Neural cell (in vitro differentiated cells): ENCODE data around the gene PLEKHM3. TPM values are rescaled to one million over a fixed set of nuclear protein-coding genes. Genes with fewer than 3 reads are reported as not detected.

Source experiments
- H2AFZ ChIP-seq: fragments of 200-600, 300-800 bp; sonication (generic), shearing (Covaris generic); 2 replicates; pipeline ENCODE4 v1.6.0; 2014; ENCODE audit warnings: low read depth, mild to moderate bottlenecking, antibody characterized with exemption, low read length, moderate library complexity
- H3F3A ChIP-seq: fragments of 200-600 bp; shearing (Covaris generic); 2 replicates; pipeline ENCODE4 v1.6.1; 2016; ENCODE audit warnings: mild to moderate bottlenecking, moderate library complexity, mixed read lengths, antibody characterized with exemption, low read length; ENCODE audit not compliant: insufficient read depth, poor library complexity, severe bottlenecking
- H3K27ac ChIP-seq: fragments of 200-600, 300-800 bp; sonication (generic), shearing (Covaris generic); 2 replicates; pipeline ENCODE4 v1.5.1; 2014; ENCODE audit warnings: mild to moderate bottlenecking, low read length, moderate library complexity
- H3K27me3 ChIP-seq: fragments of 300-800, 200-600 bp; sonication (generic), shearing (Covaris generic); 2 replicates; pipeline ENCODE4 v1.6.0; 2014; ENCODE audit warnings: mild to moderate bottlenecking, low read depth, low read length, moderate library complexity; ENCODE audit not compliant: insufficient read depth
- H3K36me3 ChIP-seq: fragments of 300-800, 200-600 bp; sonication (generic), shearing (Covaris generic); 2 replicates; pipeline ENCODE4 v1.5.1; 2014; ENCODE audit warnings: mild to moderate bottlenecking, antibody characterized with exemption, low read length, moderate library complexity; ENCODE audit not compliant: insufficient read depth
- H3K4me2 ChIP-seq: fragments of 300-800, 200-600 bp; sonication (generic), shearing (Covaris generic); 2 replicates; pipeline ENCODE4 v1.6.0; 2014; ENCODE audit warnings: mild to moderate bottlenecking, low read length
- H3K4me3 ChIP-seq: fragments of 300-800, 200-600 bp; sonication (generic), shearing (Covaris generic); 2 replicates; pipeline ENCODE4 v1.5.1; 2014; ENCODE audit warnings: mild to moderate bottlenecking, low read length, moderate library complexity
- H3K79me2 ChIP-seq: fragments of 200-600 bp; shearing (Covaris generic); replicated peaks from 2 replicates; pipeline ENCODE4 v1.6.0; 2014; ENCODE audit warnings: mild to moderate bottlenecking, low read length, moderate library complexity; ENCODE audit not compliant: insufficient read depth
- H3K9ac ChIP-seq: fragments of 300-800, 200-600 bp; sonication (generic), shearing (Covaris generic); 2 replicates; pipeline ENCODE4 v1.6.1; 2016; ENCODE audit warnings: mild to moderate bottlenecking, low read length, mixed read lengths
- H3K9me2 ChIP-seq: fragments of 200-600 bp; shearing (Covaris generic); 2 replicates; pipeline ENCODE4 v1.6.1; 2016; ENCODE audit warnings: mild to moderate bottlenecking, low read length, mixed read lengths; ENCODE audit not compliant: insufficient read depth
- H3K9me3 ChIP-seq: fragments of 200-600, 300-800 bp; sonication (generic), shearing (Covaris generic); 2 replicates; pipeline ENCODE4 v1.6.1; 2016; ENCODE audit warnings: mild to moderate bottlenecking, mixed run types, low read length, moderate library complexity, mixed read lengths
- H4K20me1 ChIP-seq: fragments of 200-600 bp; shearing (Covaris generic); 2 replicates; pipeline ENCODE4 v1.6.1; 2016; ENCODE audit warnings: mild to moderate bottlenecking, mixed run types; ENCODE audit not compliant: insufficient read depth
- CTCF ChIP-seq: fragments of 450-650 bp; IDR thresholded peaks from 2 replicates; pipeline ENCODE4 v1.5.1; 2014; ENCODE audit warnings: antibody characterized with exemption, mild to moderate bottlenecking, moderate library complexity; ENCODE audit not compliant: poor library complexity, severe bottlenecking
- EP300 ChIP-seq: fragments of 450-650 bp; conservative IDR thresholded peaks from 2 replicates; pipeline ENCODE4 v1.6.1; 2014; ENCODE audit warnings: antibody characterized with exemption, mild to moderate bottlenecking, moderate library complexity; ENCODE audit not compliant: poor library complexity, severe bottlenecking
- EZH2 ChIP-seq: fragments of 200-600, 300-800 bp; shearing (Covaris generic), sonication (generic); IDR thresholded peaks from 2 replicates; pipeline ENCODE4 v1.6.1; 2014; ENCODE audit warnings: antibody characterized with exemption, low read length, borderline replicate concordance, mild to moderate bottlenecking; ENCODE audit not compliant: insufficient read depth, poor library complexity, severe bottlenecking
- MXI1 ChIP-seq: fragments of 450-650 bp; conservative IDR thresholded peaks from 2 replicates; pipeline ENCODE4 v1.6.1; 2014; ENCODE audit warnings: antibody characterized with exemption, mild to moderate bottlenecking; ENCODE audit not compliant: poor library complexity, severe bottlenecking
- POLR2AphosphoS5 ChIP-seq: IDR thresholded peaks from 2 replicates; pipeline ENCODE4 v1.6.1; 2012
- RAD21 ChIP-seq: fragments of 450-650 bp; conservative IDR thresholded peaks from 2 replicates; pipeline ENCODE4 v1.6.1; 2014; ENCODE audit warnings: antibody characterized with exemption, mild to moderate bottlenecking, moderate library complexity
- REST ChIP-seq: IDR thresholded peaks from 2 replicates; pipeline ENCODE4 v1.6.1; 2012; ENCODE audit warnings: borderline replicate concordance
- SMC3 ChIP-seq: fragments of 450-650 bp; conservative IDR thresholded peaks from 2 replicates; pipeline ENCODE4 v1.6.1; 2014; ENCODE audit warnings: antibody characterized with exemption, mild to moderate bottlenecking, moderate library complexity; ENCODE audit not compliant: poor library complexity
- TAF1 ChIP-seq: IDR thresholded peaks from 2 replicates; pipeline ENCODE4 v1.6.1; 2012; ENCODE audit warnings: low read depth
- polyA plus RNA-seq: library from polyadenylated mRNA; depleted of rRNA; stranded (reverse); fragments of >200 nt; gene quantifications from 2 replicates; pipeline ENCODE4 v1.2.3, GENCODE V29; 2014

Gene PLEKHM3
- polyA plus RNA-seq, 1 donor from 2014 or later, result 13.4 TPM

GRCh38 chr2:207869784-207870778 lies 155.2 kb downstream of the PLEKHM3 start:
- Histone ChIP-seq H3F3A (no peaks in the 10 kb centered on the region), H3K27me3 (no peaks in the 10 kb centered on the region), H3K4me3 (no peak overlapping the region), H3K27ac (no peak overlapping the region), H3K9ac (no peak overlapping the region), H3K9me3 (no peaks in the 10 kb centered on the region), H3K79me2 (no peaks in the 10 kb centered on the region), H3K36me3 (no peaks in the 10 kb centered on the region), H3K4me2 (no peak overlapping the region), H2AFZ (no peak overlapping the region), H4K20me1 (no peaks in the 10 kb centered on the region), H3K9me2 (no peaks in the 10 kb centered on the region)
- TF ChIP-seq EP300, result no peak
- TF ChIP-seq TAF1, result no peak
- no peak for TF ChIP-seq MXI1
- TF ChIP-seq POLR2AphosphoS5, result no peak

- Histone ChIP-seq H3K27ac (no peak overlapping the region), H2AFZ (no peak overlapping the region), H3K27me3 (no peaks in the 10 kb centered on the region), H3K9me2 (no peaks in the 10 kb centered on the region), H3K9ac (no peak overlapping the region), H3F3A (no peaks in the 10 kb centered on the region), H3K4me3 (no peak overlapping the region), H4K20me1 (no peaks in the 10 kb centered on the region), H3K36me3 (no peaks in the 10 kb centered on the region), H3K79me2 (no peaks in the 10 kb centered on the region), H3K4me2 (no peak overlapping the region), H3K9me3 (no peaks in the 10 kb centered on the region)
- no peak for TF ChIP-seq SMC3
- no peak for TF ChIP-seq RAD21
- TF ChIP-seq REST, result no peak
- no peak for TF ChIP-seq EZH2
- TF ChIP-seq CTCF, result no peak
- TF ChIP-seq TAF1, result no peak
- TF ChIP-seq MXI1, result no peak
- no peak for TF ChIP-seq POLR2AphosphoS5
- TF ChIP-seq EP300, result no peak
Observed at GRCh38 chr2:207868855-207869596, 156.3 kb downstream of the PLEKHM3 start.
